Measurements from ENCODE around the gene CAMKK2.
"Not testable (repeated sequence)": the region's sequence is repeated elsewhere in the genome, so short reads cannot be mapped to it uniquely, and the experiment has no call there.

CAMKK2 gene

GRCh38 chr12:121226871-121227270 lies 69.6 kb downstream of the CAMKK2 start:
- DNase-seq (ENCODE audit: low read depth in 1 of 2, low spot score in 1 of 2) = not testable (repeated sequence)

- no peak for DNase-seq (ENCODE audit: low read depth in 1 of 2, low spot score in 1 of 2)
Measured at GRCh38 chr12:121226399-121226798, 70.1 kb downstream of the CAMKK2 start.

GRCh38 chr12:121224591-121224990 lies 71.9 kb downstream of the CAMKK2 start:
- no peak for DNase-seq (ENCODE audit: low read depth in 1 of 2, low spot score in 1 of 2)

GRCh38 chr12:121223292-121224285 lies 72.9 kb downstream of the CAMKK2 start:
- no peak for DNase-seq (ENCODE audit: low read depth in 1 of 2, low spot score in 1 of 2)

- DNase-seq (ENCODE audit: low read depth in 1 of 2, low spot score in 1 of 2) = no peak
Measured at GRCh38 chr12:121222847-121223246, 73.7 kb downstream of the CAMKK2 start.

- no peak for DNase-seq (ENCODE audit: low read depth in 1 of 2, low spot score in 1 of 2)
Measured at GRCh38 chr12:121219353-121219986, 77.0 kb downstream of the CAMKK2 start.

- DNase-seq (ENCODE audit: low read depth in 1 of 2, low spot score in 1 of 2) = no peak
Measured at GRCh38 chr12:121218588-121219352, 77.7 kb downstream of the CAMKK2 start.

- no peak for DNase-seq (ENCODE audit: low read depth in 1 of 2, low spot score in 1 of 2)
Measured at GRCh38 chr12:121217761-121218160, 78.7 kb downstream of the CAMKK2 start.

GRCh38 chr12:121217063-121217462 lies 79.4 kb downstream of the CAMKK2 start:
- no peak for DNase-seq (ENCODE audit: low read depth in 1 of 2, low spot score in 1 of 2)

GRCh38 chr12:121216102-121216501 lies 80.4 kb downstream of the CAMKK2 start:
- no peak for DNase-seq (ENCODE audit: low read depth in 1 of 2, low spot score in 1 of 2)

- DNase-seq (ENCODE audit: low read depth in 1 of 2, low spot score in 1 of 2) = no peak
Measured at GRCh38 chr12:121214855-121215745, 81.4 kb downstream of the CAMKK2 start.

- DNase-seq (ENCODE audit: low read depth in 1 of 2, low spot score in 1 of 2) = no peak
Measured at GRCh38 chr12:121214166-121214777, 82.2 kb downstream of the CAMKK2 start.

GRCh38 chr12:121212875-121213274 lies 83.6 kb downstream of the CAMKK2 start:
- no peak for DNase-seq (ENCODE audit: low read depth in 1 of 2, low spot score in 1 of 2)

- peak; percentile 71 to 79 for DNase-seq (ENCODE audit: low read depth in 1 of 2, low spot score in 1 of 2)
Measured at GRCh38 chr12:121209624-121210572, 86.6 kb downstream of the CAMKK2 start, which contains the start of gene P2RX4. TSS of gene P2RX4 (plus strand) at chr12:121210129. CDS start at chr12:121210165, 36 bp downstream.

GRCh38 chr12:121209221-121209620 lies 87.3 kb downstream of the CAMKK2 start:
- no peak for DNase-seq (ENCODE audit: low read depth in 1 of 2, low spot score in 1 of 2)

- DNase-seq (ENCODE audit: low read depth in 1 of 2, low spot score in 1 of 2) = not testable (repeated sequence)
Measured at GRCh38 chr12:121208571-121208970, 87.9 kb downstream of the CAMKK2 start.

GRCh38 chr12:121205491-121205890 lies 91.0 kb downstream of the CAMKK2 start:
- DNase-seq (ENCODE audit: low read depth in 1 of 2, low spot score in 1 of 2) = no peak

GRCh38 chr12:121203482-121203881 lies 93.0 kb downstream of the CAMKK2 start:
- DNase-seq (ENCODE audit: low read depth in 1 of 2, low spot score in 1 of 2) = no peak

Data from stimulated activated CD4-positive, alpha-beta T cell treated with anti-CD3 and anti-CD28 coated beads, Interleukin-15, amount 100 ng/mL, for 1 hour (primary cell).